GM21390 (cell line): ENCODE measurements around the gene DYNC1H1.

Experiments
- ATAC-seq: cut with Tn5 transposase; IDR thresholded peaks from one replicate; pipeline ENCODE4 v1.9.1; 2021; ENCODE audit not compliant: unreplicated experiment

The DYNC1H1 gene

GRCh38 chr14:101964297-101965180, at the start of gene DYNC1H1:
Gene DYNC1H1, plus strand, starts transcription at chr14:101964573. Its CDS starts 119 bp downstream, at chr14:101964692.
- ATAC-seq: peak; percentile 75

DNA sequence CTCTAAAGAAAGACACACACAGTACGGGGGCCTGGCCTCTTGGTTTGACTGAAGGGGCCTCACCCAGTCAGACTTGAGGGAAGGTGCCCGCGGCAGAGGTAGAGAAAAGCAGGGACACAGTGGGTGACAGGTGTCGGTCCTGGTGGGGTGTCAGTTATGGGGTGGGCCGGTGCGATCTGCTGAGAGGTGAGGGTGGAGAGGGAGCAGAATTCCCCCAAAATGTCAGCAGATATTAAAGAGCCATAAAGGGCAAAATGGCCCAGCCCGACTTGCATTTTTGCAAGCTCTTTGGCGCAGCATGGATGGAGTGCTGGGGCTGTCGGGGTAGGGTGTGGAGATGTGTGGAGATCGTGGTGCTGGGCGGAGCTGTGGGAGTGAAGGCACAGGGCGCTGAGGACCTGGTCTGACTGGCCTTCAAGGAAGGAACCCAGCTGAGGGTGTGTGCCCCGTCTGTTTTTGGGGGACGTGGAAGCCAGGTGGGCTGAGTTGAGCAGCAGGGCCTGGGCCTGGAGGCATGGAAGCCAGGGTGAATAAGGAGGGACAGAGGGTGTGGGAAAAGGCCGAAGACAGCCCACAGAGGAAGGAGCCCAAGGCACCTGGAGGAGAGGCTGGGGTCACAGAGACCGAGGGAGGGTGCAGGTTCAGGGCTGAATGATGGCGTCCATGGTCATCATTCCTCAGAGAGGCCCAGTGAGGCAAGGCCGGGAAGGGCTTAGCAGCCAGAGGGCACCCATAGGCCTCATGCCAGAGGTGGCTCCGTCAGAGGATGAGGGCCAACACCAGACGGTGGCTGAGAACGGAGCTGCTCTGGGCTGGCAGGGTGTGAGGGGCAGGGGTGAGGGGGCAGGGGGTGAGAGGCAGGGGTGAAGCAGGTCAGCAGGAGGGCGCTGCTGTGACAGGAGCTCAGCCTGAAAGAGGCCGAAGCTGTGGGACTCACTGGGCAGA, 48.2 kb upstream of the DYNC1H1 start:
- no peak for ATAC-seq

DNA sequence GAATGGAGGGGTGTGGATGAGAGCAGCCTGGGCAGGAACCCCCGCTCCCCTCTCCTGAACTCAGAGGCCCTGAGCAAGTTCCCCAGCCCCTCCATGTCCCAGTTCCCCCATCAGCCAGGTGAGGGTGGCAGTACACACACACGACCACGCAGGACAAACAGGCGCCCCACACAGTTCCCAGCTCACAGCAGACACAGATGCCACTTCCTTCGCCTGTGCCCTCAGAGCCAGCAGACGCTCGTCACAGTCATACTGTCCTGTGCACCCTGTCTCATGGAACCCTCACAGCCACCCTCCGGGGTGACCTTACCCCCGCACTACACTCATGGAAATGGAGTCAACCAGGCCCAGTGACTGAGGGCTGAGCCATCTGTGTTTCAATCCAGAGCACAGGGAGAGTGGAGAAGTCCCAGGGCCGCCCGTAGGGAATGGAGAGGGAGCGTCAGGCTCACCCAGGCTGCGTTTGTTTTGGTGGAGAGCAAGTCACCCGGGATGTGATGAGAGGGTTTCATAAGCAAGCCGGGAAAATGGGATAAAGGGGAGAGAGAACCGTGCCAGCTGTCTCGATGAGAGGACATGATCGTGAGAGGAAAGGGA, 47.5 kb upstream of the DYNC1H1 start:
- ATAC-seq: no peak

- no peak for ATAC-seq
Observed at GRCh38 chr14:101917413-101918017, 46.9 kb upstream of the DYNC1H1 start.

DNA sequence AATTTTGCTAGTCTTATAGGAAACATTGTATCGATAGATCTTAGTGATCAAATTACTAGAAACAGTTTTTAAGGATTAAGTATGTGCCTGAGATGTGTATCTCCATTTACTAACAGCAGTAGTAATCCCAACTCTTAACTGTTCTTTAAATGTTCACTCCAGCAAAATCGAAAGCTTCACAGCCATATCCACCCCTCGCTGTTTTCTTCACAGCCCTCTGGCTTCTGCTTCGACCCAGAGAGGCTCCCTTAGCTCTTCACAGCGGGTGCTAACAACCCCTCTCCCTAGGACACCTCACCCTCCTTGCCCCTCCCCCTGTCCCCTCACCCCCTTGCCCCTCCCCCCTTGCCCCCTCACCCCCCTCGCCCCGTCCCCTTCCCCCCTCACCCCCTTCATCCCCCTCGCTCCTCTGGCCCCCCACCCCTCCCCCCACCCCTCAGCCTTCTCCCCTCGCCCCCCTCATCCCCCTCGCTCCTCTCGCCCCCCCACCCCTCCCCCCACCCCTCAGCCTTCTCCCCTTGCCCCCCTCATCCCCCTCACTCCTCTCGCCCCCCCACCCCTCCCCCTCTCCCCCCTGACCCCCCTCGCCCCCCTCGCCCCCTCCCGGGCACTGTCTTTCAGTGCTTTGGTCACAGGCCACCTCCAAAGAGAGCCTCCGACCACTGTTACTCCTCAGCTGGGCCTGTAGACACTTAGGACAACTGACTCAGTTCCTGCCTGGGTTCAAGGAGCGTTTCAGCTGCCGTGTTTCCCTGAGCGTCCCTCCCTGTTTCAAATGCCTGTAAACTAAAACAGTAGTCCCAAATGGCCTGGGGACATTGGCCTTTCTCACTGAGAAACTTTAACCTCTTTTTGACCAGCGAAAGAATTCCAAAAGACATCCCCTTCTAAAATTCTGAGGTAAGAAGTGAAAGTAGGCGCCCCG, 46.0 kb upstream of the DYNC1H1 start:
- no peak for ATAC-seq

DNA sequence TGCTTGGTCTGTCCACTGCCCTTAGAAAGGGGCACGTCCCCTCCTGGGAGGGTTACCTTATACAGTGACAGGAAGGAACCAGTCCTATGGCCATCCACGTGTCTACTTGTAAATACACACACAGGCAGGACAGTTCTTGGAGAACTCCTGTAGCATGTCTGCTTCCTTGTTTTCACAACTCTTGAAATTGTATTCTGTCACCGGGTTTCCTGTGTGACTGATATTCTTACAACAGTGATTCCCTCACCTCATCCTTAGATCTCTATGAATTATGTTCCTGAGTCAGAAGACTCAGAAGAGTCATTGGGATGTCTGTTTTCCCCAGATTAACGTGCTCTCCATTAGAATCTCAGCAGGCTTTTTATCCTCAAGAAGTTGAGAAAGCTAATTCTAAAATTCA, 44.1 kb upstream of the DYNC1H1 start:
- no peak for ATAC-seq

DNA sequence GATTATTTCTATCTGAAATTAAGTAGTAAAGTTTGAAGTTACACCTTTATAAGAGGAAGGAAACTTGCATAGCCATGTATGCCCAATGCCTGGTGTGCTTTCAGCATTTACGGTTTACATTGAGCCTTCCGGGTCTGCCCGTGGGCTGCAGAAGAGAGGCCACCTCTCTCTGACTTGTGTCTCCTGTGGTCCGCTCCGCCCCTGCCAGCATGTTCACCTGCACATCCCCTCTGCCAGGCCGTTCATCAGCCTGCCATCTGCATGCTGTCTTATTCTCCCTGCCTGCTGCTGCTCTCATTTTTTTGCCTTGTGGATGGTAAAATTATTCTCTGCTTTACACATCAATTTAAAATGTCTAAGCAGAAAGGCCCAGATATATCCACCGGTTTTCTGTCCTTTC, 41.5 kb upstream of the DYNC1H1 start:
- no peak for ATAC-seq

DNA sequence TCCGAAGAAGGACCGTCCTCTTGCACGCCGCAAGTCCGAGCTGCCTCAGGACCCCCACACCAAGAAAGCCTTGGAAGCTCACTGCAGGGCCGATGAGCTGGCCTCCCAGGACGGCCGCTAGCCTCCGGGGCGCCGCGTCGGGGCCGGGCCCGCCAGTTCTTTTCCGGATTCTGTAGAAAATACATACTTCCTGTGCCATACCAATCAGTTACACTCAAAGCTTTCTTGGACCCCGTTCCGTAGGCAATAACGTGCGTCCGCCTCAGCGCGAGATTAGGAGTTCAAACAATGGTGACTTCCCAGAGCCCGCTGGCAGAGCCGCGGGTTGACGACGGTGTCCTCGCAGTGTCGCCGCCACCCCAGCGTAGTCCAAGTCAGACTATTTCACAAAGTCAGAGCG, 39.2 kb upstream of the DYNC1H1 start:
- no peak for ATAC-seq

GRCh38 chr14:101926085-101926484, 38.3 kb upstream of the DYNC1H1 start:
- ATAC-seq: no peak

DNA sequence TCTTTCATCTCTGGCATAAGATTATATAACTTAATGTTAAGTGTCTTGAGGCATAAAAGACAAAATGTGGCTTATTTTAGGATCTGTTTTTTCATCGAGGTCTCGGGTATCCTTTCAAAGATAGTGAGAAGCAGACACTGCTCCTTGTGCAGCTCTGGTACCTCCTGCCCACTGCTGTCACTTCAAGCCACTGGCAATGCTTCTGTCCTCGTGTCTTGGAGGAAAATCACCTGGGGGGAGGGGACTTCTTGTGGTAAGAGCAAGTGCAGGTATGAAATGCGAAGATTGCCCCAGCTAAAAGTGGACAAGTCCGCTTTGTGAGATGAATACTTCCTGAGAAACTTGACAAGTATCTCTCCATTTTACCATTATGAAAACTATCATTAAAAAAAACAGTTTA, 37.8 kb upstream of the DYNC1H1 start:
- ATAC-seq: no peak

GRCh38 chr14:101927859-101928258, 36.5 kb upstream of the DYNC1H1 start:
- no peak for ATAC-seq

DNA sequence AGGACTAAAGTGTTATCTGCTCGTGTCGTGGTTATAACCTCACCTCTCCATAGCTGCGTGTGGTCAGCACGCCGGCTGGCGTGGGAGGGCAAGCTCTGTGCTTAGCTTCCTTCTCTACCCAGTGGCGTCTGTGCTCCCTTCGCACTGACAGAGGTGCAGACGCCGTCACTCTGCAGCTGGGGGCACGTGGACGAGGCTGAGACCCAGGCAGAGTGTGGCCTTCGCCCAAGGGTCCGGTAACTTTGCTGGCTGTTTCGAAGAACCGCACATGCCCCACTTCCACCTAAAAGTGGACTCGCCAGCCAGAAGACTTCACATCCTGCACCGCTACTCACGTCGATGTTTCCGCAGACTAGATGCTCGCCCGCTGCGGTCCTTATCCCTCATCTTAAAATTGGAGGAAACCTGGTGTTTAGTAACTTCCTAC, 35.9 kb upstream of the DYNC1H1 start:
- no peak for ATAC-seq

DNA sequence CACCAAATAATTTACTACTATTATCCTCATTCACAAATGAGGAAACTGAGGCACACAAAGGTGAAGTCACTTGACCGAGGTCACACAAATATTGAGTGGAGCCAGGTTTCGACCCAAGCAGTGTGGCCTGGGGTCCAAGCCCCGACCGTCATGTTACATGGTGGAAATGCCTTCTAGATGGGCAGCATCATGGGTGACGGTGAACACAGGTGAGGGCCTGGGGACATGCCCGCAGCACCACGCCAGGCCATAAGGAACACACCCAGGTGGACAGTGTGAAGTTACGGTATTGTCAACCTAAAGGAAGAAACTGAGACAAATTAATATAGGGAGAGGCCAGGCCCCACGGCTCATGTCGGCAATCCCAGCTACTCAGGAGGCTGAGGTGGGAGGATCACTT, 35.3 kb upstream of the DYNC1H1 start:
- no peak for ATAC-seq

DNA sequence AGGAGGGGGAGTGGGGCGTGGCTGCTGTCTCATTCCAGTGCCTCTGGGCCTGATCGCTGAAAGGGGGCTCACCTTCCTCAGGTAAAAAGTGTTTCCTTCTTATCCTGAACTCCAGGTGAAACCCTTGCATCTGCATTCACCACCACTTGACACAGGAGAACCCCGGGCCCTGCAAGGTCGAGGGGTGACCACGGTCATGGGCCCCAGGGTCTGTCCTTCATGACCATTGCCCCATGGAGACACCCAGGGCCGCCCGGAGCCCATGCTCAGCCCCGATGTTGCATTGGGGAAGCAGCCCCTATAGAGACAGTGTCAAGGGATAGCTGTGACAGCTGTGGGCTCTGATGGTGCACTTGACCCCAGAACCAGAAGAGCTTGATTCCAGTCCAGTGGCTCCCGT, 34.4 kb upstream of the DYNC1H1 start:
- no peak for ATAC-seq

DNA sequence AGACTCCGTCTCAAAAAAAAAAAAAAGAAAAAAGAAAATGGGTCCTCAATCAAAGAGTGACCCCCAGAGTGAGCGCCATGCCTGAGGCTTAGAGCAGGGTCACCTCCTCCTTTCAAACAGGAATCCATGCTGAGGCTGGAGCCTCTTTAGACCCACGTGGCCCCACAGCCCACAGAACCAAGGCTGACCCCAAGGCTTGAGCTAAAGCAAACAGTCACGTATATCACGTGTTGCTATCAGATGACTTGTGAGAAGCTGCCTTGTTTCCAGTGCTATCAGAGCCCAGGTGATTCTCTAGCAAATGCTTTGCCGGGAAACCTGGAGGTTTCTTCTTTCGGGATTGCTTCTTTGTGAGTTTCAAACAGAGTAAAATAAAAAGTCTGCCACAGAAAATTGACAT, 31.7 kb upstream of the DYNC1H1 start:
- no peak for ATAC-seq

GRCh38 chr14:101933209-101933608, 31.2 kb upstream of the DYNC1H1 start:
- ATAC-seq: no peak

DNA sequence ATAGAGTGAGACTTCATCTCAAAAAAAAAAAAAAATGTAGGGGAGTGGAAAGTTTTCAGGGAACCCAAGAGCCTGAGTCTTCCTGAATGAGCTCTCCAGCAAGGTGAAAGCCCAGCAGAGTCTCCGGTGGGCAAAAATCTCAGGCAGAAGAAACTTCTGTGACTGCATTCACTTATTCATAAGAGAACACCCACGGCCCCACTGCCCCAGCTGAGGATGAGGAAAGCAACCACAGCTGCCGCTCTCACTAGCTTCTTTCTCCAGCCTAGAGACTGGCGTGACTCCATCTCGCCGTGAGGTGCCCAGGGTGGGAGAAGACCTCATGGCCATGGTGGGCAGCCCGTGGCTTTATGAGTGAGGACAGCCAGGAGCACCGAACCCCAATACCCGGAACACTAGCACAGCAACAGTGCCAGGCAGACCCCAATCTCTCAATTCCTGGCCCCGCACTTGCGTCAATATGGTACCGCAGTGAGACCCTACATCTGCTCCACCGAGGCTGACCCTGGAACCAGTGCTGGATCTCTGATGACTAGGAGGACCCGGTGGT, 29.7 kb upstream of the DYNC1H1 start:
- no peak for ATAC-seq

GRCh38 chr14:101937926-101938767, 26.2 kb upstream of the DYNC1H1 start:
- ATAC-seq: no peak
